WTC11 (cell line): Measurements from ENCODE around the gene RAI1. TPM values are rescaled to one million over a fixed set of nuclear protein-coding genes. Genes with fewer than 3 reads are reported as not detected.

ENCODE experiments used
- ATAC-seq: fragments of 200-7000 bp; cut with Tn5 transposase; 2 replicates; pipeline ENCODE4 v1.10.0; 2021; ENCODE audit warnings: mild to moderate bottlenecking, moderate library complexity
- CTCF ChIA-PET: fragments of 300-600 bp; sonication (Branson Sonifier 250); formaldehyde crosslinking; loops from one replicate; lab custom pipeline; 2021; ENCODE audit warnings: antibody characterized with exemption; lab: Charles Lee
- POLR2A ChIA-PET: fragments of 350-600 bp; sonication (Branson Sonifier 250); formaldehyde crosslinking; loops from one replicate; lab custom pipeline; 2021; ENCODE audit warnings: antibody characterized with exemption; lab: Charles Lee
- DNase-seq: peaks from one replicate; pipeline ENCODE4 v3.0.0; 2021; ENCODE audit warnings: low spot score
- H3K27ac Mint-ChIP-seq: 2 replicates; pipeline ENCODE4 v1.8.0; 2021; ENCODE audit warnings: mixed read lengths
- H3K27me3 Mint-ChIP-seq: 2 replicates; pipeline ENCODE4 v1.8.0; 2021; ENCODE audit warnings: low read depth, mild to moderate bottlenecking, moderate library complexity, mixed read lengths
- H3K36me3 Mint-ChIP-seq: 2 replicates; pipeline ENCODE4 v1.8.0; 2021; ENCODE audit warnings: mixed read lengths
- H3K4me1 Mint-ChIP-seq: 2 replicates; pipeline ENCODE4 v1.8.0; 2022; ENCODE audit warnings: mixed read lengths
- H3K4me3 Mint-ChIP-seq: 2 replicates; pipeline ENCODE4 v1.8.0; 2021; ENCODE audit warnings: mild to moderate bottlenecking, moderate library complexity, mixed read lengths
- H3K9me3 Mint-ChIP-seq: 2 replicates; pipeline ENCODE4 v1.8.0; 2021; ENCODE audit warnings: mixed read lengths
- CTCF ChIP-seq: fragments of 200-600 bp; IDR thresholded peaks from 2 replicates; pipeline ENCODE4 v1.8.0; 2022; ENCODE audit warnings: antibody characterized with exemption
- FOXJ3 ChIP-seq: sonication (generic); formaldehyde crosslinking; IDR thresholded peaks from 2 replicates; pipeline ENCODE4 v1.9.0; 2021; ENCODE audit warnings: missing genetic modification reagents, mild to moderate bottlenecking, borderline replicate concordance
- KAT7 ChIP-seq: sonication (generic); formaldehyde crosslinking; IDR thresholded peaks from 2 replicates; pipeline ENCODE4 v1.8.1; 2023; ENCODE audit warnings: missing genetic modification reagents, mild to moderate bottlenecking, borderline replicate concordance
- MLX ChIP-seq: sonication (generic); formaldehyde crosslinking; IDR thresholded peaks from 2 replicates; pipeline ENCODE4 v1.8.1; 2023; ENCODE audit warnings: mild to moderate bottlenecking, missing genetic modification reagents, moderate library complexity
- NFYB ChIP-seq: sonication (generic); formaldehyde crosslinking; conservative IDR thresholded peaks from 2 replicates; pipeline ENCODE4 v1.8.0; 2022; ENCODE audit warnings: low read depth, missing genetic modification reagents
- total RNA-seq: library from RNA; stranded (reverse); gene quantifications from 3 replicates; pipeline ENCODE4 v1.2.3, GENCODE V29; 2021
- TF ChIP-seq, protein P1 (sequence below): sonication (generic); formaldehyde crosslinking; IDR thresholded peaks from 2 replicates; pipeline ENCODE4 v1.8.1; 2023; ENCODE audit warnings: mild to moderate bottlenecking, missing genetic modification reagents, moderate library complexity
- TF ChIP-seq, protein P2 (sequence below): sonication (generic); formaldehyde crosslinking; IDR thresholded peaks from 2 replicates; pipeline ENCODE4 v1.8.1; 2022; ENCODE audit warnings: low read depth, missing genetic modification reagents, borderline replicate concordance
- TF ChIP-seq, protein P3 (sequence below): sonication (generic); formaldehyde crosslinking; IDR thresholded peaks from 2 replicates; pipeline ENCODE4 v1.8.1; 2023; ENCODE audit warnings: mild to moderate bottlenecking, missing genetic modification reagents
- TF ChIP-seq, protein P4 (sequence below): sonication (generic); formaldehyde crosslinking; IDR thresholded peaks from 2 replicates; pipeline ENCODE4 v1.8.0; 2022; ENCODE audit warnings: mild to moderate bottlenecking, missing genetic modification reagents

The RAI1 gene
- total RNA-seq, 1 experiment from 2014 or later, result 12.7 TPM

DNA sequence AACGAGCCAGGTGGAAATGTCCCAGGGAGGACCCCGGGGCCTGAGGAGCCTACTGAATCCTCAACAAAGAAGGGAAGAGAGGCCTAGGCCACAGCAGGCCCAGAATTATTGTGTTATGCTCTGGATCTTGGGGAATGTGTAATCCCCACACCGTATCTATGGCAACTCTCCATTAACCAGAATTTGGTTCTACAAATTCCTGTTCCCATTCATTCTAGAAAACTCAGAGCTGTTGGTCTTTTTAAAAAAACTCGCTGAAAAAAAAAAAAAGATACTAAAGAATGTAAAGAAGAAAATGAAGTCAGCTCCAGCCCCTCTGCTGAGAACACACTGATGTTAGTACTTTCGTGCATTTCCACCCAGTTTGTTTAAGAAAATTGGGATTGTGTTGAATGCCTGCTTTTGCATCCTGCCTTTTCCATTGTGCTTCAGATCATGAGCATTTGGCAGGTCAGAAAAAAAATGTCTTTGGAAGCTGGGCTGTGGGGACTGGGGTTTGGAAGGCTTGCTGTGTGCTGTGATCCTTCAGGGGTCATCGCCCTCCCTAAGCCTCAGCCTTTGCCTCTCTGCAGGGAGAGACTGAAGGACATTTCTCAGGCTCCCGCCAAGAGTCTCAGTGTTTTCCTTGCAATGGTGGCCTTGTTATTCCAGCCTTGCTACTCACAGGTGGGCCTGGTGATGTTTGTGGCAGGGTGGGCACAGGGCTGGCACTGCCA is 86.1 kb downstream of the RAI1 start:
- Mint-ChIP-seq H3K27ac (no peak overlapping the region), H3K4me1 (peaks cover 23% of the 10 kb centered on the region), H3K27me3 (no peaks in the 10 kb centered on the region; the same call in none of the 2 replicates), H3K9me3 (no peaks in the 10 kb centered on the region), H3K4me3 (no peak overlapping the region), H3K36me3 (no peaks in the 10 kb centered on the region)
- ATAC-seq, result no peak
- no peak for DNase-seq
- ChIA-PET POLR2A (no interaction called here), CTCF (interaction anchor here (0.6 to 0.7 kb wide), 2 partner anchors 9 to 53 kb away, joined by 3 read pairs; no protein-coding TSS in a partner anchor)
- TF ChIP-seq, protein P1, sequence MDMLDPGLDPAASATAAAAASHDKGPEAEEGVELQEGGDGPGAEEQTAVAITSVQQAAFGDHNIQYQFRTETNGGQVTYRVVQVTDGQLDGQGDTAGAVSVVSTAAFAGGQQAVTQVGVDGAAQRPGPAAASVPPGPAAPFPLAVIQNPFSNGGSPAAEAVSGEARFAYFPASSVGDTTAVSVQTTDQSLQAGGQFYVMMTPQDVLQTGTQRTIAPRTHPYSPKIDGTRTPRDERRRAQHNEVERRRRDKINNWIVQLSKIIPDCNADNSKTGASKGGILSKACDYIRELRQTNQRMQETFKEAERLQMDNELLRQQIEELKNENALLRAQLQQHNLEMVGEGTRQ, result no peak
- no peak for TF ChIP-seq NFYB (CRISPR knock-in tag)
- no peak for TF ChIP-seq CTCF
- TF ChIP-seq, protein P2, sequence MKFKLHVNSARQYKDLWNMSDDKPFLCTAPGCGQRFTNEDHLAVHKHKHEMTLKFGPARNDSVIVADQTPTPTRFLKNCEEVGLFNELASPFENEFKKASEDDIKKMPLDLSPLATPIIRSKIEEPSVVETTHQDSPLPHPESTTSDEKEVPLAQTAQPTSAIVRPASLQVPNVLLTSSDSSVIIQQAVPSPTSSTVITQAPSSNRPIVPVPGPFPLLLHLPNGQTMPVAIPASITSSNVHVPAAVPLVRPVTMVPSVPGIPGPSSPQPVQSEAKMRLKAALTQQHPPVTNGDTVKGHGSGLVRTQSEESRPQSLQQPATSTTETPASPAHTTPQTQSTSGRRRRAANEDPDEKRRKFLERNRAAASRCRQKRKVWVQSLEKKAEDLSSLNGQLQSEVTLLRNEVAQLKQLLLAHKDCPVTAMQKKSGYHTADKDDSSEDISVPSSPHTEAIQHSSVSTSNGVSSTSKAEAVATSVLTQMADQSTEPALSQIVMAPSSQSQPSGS (CRISPR knock-in tag), result no peak

- no peak overlapping the region for H3K27ac Mint-ChIP-seq
- TF ChIP-seq, protein P3, sequence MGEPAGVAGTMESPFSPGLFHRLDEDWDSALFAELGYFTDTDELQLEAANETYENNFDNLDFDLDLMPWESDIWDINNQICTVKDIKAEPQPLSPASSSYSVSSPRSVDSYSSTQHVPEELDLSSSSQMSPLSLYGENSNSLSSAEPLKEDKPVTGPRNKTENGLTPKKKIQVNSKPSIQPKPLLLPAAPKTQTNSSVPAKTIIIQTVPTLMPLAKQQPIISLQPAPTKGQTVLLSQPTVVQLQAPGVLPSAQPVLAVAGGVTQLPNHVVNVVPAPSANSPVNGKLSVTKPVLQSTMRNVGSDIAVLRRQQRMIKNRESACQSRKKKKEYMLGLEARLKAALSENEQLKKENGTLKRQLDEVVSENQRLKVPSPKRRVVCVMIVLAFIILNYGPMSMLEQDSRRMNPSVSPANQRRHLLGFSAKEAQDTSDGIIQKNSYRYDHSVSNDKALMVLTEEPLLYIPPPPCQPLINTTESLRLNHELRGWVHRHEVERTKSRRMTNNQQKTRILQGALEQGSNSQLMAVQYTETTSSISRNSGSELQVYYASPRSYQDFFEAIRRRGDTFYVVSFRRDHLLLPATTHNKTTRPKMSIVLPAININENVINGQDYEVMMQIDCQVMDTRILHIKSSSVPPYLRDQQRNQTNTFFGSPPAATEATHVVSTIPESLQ (CRISPR knock-in tag), result no peak
- TF ChIP-seq FOXJ3 (no peak), KAT7 (no peak), MLX (no peak)
- TF ChIP-seq, protein P1, result no peak
- TF ChIP-seq, protein P4, sequence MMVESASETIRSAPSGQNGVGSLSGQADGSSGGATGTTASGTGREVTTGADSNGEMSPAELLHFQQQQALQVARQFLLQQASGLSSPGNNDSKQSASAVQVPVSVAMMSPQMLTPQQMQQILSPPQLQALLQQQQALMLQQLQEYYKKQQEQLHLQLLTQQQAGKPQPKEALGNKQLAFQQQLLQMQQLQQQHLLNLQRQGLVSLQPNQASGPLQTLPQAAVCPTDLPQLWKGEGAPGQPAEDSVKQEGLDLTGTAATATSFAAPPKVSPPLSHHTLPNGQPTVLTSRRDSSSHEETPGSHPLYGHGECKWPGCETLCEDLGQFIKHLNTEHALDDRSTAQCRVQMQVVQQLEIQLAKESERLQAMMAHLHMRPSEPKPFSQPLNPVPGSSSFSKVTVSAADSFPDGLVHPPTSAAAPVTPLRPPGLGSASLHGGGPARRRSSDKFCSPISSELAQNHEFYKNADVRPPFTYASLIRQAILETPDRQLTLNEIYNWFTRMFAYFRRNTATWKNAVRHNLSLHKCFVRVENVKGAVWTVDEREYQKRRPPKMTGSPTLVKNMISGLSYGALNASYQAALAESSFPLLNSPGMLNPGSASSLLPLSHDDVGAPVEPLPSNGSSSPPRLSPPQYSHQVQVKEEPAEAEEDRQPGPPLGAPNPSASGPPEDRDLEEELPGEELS (CRISPR knock-in tag), result no peak
Measured at GRCh38 chr17:17767887-17768418, 86.7 kb downstream of the RAI1 start.

More at GRCh38 chr17:17767887-17768418, 86.7 kb downstream of the RAI1 start:
- CTCF ChIA-PET, result interaction anchor here (0.6 to 0.7 kb wide), 2 partner anchors 10 to 53 kb away, joined by 3 read pairs; no protein-coding TSS in a partner anchor
- Mint-ChIP-seq H3K4me3 (no peak overlapping the region), H3K4me1 (peaks cover 22% of the 10 kb centered on the region), H3K27me3 (no peaks in the 10 kb centered on the region; the same call in none of the 2 replicates), H3K36me3 (no peaks in the 10 kb centered on the region), H3K9me3 (no peaks in the 10 kb centered on the region)
- ATAC-seq, result no peak
- DNase-seq, result no peak
- POLR2A ChIA-PET, result no interaction called here
